K562 treated with DMSO at 1 percent for 48 hours (cell line): ENCODE measurements around the gene SPHKAP. TPM values are rescaled to one million over a fixed set of nuclear protein-coding genes. Genes with fewer than 3 reads are reported as not detected.

ENCODE experiments used
- total RNA-seq: library from RNA; unstranded; fragments of 300-600 nt; gene quantifications from 2 replicates; pipeline ENCODE4 v1.2.3, GENCODE V29; 2022; ENCODE audit warnings: low replicate concordance; ENCODE audit errors: extremely low read depth

The SPHKAP gene, protein sequence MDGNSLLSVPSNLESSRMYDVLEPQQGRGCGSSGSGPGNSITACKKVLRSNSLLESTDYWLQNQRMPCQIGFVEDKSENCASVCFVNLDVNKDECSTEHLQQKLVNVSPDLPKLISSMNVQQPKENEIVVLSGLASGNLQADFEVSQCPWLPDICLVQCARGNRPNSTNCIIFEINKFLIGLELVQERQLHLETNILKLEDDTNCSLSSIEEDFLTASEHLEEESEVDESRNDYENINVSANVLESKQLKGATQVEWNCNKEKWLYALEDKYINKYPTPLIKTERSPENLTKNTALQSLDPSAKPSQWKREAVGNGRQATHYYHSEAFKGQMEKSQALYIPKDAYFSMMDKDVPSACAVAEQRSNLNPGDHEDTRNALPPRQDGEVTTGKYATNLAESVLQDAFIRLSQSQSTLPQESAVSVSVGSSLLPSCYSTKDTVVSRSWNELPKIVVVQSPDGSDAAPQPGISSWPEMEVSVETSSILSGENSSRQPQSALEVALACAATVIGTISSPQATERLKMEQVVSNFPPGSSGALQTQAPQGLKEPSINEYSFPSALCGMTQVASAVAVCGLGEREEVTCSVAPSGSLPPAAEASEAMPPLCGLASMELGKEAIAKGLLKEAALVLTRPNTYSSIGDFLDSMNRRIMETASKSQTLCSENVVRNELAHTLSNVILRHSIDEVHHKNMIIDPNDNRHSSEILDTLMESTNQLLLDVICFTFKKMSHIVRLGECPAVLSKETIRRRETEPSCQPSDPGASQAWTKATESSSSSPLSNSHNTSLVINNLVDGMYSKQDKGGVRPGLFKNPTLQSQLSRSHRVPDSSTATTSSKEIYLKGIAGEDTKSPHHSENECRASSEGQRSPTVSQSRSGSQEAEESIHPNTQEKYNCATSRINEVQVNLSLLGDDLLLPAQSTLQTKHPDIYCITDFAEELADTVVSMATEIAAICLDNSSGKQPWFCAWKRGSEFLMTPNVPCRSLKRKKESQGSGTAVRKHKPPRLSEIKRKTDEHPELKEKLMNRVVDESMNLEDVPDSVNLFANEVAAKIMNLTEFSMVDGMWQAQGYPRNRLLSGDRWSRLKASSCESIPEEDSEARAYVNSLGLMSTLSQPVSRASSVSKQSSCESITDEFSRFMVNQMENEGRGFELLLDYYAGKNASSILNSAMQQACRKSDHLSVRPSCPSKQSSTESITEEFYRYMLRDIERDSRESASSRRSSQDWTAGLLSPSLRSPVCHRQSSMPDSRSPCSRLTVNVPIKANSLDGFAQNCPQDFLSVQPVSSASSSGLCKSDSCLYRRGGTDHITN (N-terminal part only)
- total RNA-seq, result not detected in 2 replicates

DNA sequence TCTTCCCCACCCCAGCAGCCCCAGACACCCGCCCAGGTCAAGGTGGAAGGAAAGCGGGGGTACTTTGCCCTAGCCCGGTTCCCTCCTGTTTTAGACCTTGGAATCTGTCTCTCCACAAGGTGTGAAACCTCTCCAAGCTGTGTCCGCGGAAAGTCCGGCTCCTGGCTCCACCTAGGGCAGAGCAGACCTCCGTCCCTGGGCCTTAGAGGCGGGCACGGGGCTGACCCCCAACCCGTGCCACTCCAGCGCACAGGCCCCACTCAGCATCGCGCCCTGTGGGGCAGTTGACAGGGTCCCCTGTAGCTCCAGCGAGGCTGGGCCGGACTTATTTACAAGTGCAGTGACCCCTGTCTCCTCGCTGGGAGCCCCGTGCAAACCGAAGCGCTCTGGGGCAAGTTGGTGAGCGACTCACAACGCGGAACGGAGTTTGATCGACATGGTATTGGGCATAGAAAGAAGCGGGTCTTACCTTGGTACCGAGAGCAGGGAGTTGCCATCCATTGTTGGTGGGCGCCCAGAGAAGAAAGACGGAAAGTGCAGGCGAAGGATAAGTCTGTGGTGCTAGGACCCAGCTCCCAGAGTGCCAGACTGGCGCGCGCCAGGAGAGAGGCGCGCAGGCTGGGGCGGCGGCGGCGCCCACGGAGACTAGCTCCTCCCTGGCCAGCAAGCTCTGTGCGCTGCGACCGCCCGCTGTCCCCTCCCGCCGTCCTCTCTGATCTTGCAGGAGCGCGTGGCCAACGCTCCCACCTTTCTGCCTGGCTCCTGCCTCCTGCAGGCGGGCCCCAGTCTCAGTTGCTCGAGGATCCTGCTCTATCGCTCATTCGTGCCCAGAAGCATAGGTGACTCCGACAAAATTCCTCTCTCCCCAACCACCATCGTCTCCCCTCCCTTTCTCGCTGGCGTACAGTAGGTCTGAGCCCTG is at the start of gene SPHKAP:
SPHKAP (minus strand) TSS at position 590 of the 922 bp plus-strand sequence; CDS start at position 501, 89 bp downstream.

